ENCODE results near the gene DBNL. TPM values are rescaled to one million over a fixed set of nuclear protein-coding genes. Genes with fewer than 3 reads are reported as not detected.

The DBNL gene
- total and polyA plus RNA-seq, 3 donors from 2014 or later: 50.0 to 72.7 (median 61.4) TPM

- TF ChIP-seq CTCF (IDR thresholded peaks at IDR 0.05): no peak
- no peak for TF ChIP-seq POLR2A (IDR thresholded peaks at IDR 0.05)
- DNase-seq: no peak
- Histone ChIP-seq H3K27ac (no peak overlapping the region), H3K9me3 (no peaks in the 10 kb centered on the region), H3K27me3 (no peaks in the 10 kb centered on the region), H3K36me3 (ENCODE audit: low read depth, missing control alignments) (no peaks in the 10 kb centered on the region), H3K4me3 (no peak overlapping the region), H3K4me1 (peaks cover 22% of the 10 kb centered on the region)
- intact Hi-C loops (cut with DNase I; ENCODE audit: low total_unique reads): no loop called here
- 63 to 64% methylated on average over 8 to 16 of the region's 16 CpGs for WGBS, 2 donors
Measured at GRCh38 chr7:44063894-44064651, 19.6 kb downstream of the DBNL start.

- TF ChIP-seq POLR2A (IDR thresholded peaks at IDR 0.05) (no peak), CTCF (IDR thresholded peaks at IDR 0.05) (no peak)
- no peak overlapping the region for H3K27ac ChIP-seq
- intact Hi-C loops (cut with DNase I; ENCODE audit: low total_unique reads): no loop called here
- H3K4me3 ChIP-seq: no peak overlapping the region
- H3K27me3 ChIP-seq: no peaks in the 10 kb centered on the region
- H3K9me3 ChIP-seq: no peaks in the 10 kb centered on the region
- no peak for DNase-seq
- WGBS, 2 donors: 26% methylated on average over 33 of the region's 33 CpGs; no CpG with 5 or more reads in 1 of the 2 donors
- H3K4me1 ChIP-seq: peaks cover 22% of the 10 kb centered on the region
- no peaks in the 10 kb centered on the region for H3K36me3 ChIP-seq (ENCODE audit: low read depth, missing control alignments)
Measured at GRCh38 chr7:44064791-44065430, 20.4 kb downstream of the DBNL start.

GRCh38 chr7:44065431-44066110, 21.1 kb downstream of the DBNL start, which contains the start of gene PGAM2:
TSS of gene PGAM2 (minus strand) at chr7:44065567. CDS start at chr7:44065529, 38 bp downstream.
- no peak for DNase-seq
- 36 to 38% methylated on average over 10 to 14 of the region's 14 CpGs for WGBS, 2 donors
- no peaks in the 10 kb centered on the region for H3K36me3 ChIP-seq (ENCODE audit: low read depth, missing control alignments)
- no peak within 1 kb of the TSS for H3K27ac ChIP-seq
- H3K4me3 ChIP-seq: no peak within 1 kb of the TSS
- H3K9me3 ChIP-seq: no peaks in the 10 kb centered on the region
- peaks cover 22% of the 10 kb centered on the region for H3K4me1 ChIP-seq
- TF ChIP-seq POLR2A (IDR thresholded peaks at IDR 0.05): no peak
- TF ChIP-seq CTCF (IDR thresholded peaks at IDR 0.05): no peak
- intact Hi-C loops (cut with DNase I; ENCODE audit: low total_unique reads): no loop called here
- no peaks in the 10 kb centered on the region for H3K27me3 ChIP-seq

GRCh38 chr7:44066111-44066460, 21.6 kb downstream of the DBNL start:
- Histone ChIP-seq H3K36me3 (ENCODE audit: low read depth, missing control alignments) (no peaks in the 10 kb centered on the region), H3K4me3 (no peak overlapping the region), H3K27me3 (no peaks in the 10 kb centered on the region), H3K27ac (no peak overlapping the region), H3K9me3 (no peaks in the 10 kb centered on the region), H3K4me1 (peaks cover 22% of the 10 kb centered on the region)
- no peak for DNase-seq
- WGBS, 2 donors: 47 to 55% methylated on average over 6 of the region's 6 CpGs
- no peak for TF ChIP-seq POLR2A (IDR thresholded peaks at IDR 0.05)
- TF ChIP-seq CTCF (IDR thresholded peaks at IDR 0.05): no peak
- intact Hi-C loops (cut with DNase I; ENCODE audit: low total_unique reads): no loop called here

Data from testis (tissue), 3 donors.